ACHN (cell line): ENCODE data around the gene PPM1A.
"Not testable (repeated sequence)": the region's sequence is repeated elsewhere in the genome, so short reads cannot be mapped to it uniquely, and the experiment has no call there.

Experiments used
- DNase-seq: peaks from one replicate; pipeline ENCODE4 v3.0.0-alpha.2; 2015
- in situ Hi-C: cut with HindIII; loops from 2 replicates; pipeline ENCODE4 v1.10.0; 2017; ENCODE audit warnings: low sequenced_read_pairs, low pct_ligation_motif_present, low pct_unique_long_range_greater_than_20kb

The PPM1A gene

DNA sequence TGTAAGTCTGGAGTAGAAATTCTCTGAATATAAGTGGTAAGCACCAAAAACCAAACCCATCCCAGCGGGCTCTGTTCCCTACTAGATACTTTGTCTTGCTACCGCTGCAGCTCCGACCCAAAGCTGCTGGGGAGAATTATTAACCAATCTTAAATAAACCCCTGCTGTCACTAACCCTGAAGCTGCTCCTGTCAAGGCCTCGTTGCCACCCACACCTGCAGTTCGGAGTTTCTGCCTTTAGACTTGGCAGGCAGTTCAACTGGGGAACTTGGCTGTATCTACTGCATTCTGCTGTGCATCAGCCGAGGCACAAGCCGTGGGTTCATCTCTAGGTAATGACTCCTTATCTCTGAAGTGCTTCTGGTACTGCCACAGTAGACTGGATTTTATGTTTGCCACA lies 55.5 kb downstream of the PPM1A start:
- in situ Hi-C loops: no loop called here
- no peak for DNase-seq

GRCh38 chr14:60309867-60310552 lies 61.0 kb downstream of the PPM1A start:
- DNase-seq: no peak
- in situ Hi-C loops: no loop called here

- in situ Hi-C loops: no loop called here
- DNase-seq: no peak
These were observed 62.4 kb downstream of the PPM1A start for GRCh38 chr14:60311417-60311816.

DNA sequence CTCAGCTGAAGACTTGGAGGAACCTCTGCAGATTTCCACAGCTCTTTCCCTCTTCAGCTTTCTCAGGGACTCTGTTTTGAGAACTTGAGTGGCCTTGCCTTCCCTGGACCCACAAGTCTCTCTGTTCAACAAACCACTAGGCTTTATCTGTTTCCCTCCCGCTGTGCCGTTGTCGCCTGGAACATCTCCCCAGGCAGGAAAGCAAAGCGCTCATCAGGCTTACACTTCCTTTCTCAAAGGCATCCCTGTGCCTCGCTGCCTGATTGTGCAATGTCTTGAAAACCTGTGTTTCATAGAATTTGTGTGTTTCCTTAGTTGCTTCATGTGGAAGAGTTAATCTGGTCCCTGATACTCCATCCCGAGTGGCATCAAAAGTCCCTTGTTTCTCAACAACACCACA lies 64.1 kb downstream of the PPM1A start:
- in situ Hi-C loops: no loop called here

DNA sequence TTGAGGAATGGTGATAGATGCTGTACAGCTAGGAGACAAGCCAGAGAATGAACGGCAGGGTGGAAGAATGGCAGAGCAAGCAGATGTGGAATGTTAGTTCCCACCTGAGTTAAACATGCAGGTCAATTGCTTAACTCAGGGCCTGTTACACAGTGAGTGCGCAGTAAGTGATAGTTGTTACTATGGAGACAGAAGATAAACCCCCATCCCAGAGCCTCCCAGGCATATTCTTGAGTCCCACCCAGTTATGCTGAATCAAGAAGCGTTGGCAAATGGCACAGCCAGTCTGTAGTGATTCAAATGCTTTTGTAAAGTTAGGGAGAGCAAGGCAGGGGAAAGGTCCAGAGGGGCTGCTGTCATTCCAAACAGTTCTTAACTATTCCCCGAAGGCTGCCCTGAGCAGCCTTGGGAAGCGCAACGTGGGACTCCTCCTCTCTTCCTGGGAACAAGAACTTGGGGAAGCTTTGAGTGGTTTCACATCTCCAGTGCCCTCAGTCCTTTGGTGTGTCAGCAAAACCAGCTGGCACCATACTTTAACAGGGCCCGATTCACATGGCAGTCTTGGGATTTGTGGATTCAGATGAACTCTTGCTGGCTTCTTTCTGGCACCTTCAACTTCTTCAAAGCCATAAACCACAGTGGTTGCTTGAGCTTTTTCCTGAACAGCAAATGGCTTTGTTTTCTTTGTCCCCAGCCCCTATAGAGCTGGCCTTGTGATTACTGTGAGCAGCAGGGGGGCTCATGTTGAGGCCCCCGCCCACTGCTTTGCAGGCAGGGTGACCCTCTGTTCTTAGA lies 66.4 kb downstream of the PPM1A start:
- in situ Hi-C loops: no loop called here
- DNase-seq: no peak

More for the DNA sequence above, 64.1 kb downstream of the PPM1A start:
- no peak for DNase-seq

DNA sequence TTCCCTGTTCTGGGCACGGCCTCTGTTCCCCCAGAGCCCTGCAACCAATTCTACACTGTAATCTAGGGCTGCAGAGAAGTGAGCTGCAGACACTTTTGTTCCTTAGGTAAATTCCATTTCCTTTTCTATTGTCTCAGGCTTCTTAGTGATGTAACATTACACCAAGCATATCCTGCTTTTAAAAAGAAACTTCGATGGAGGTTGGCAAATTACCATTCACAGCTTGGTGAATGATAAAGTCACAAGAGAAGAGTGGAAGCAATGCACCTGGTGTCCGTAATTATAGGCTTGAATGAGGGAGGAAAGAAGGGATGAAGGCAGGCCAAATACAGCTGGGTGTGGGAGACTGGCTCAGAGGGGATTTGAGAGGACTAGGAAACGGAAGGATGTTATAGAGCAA lies 68.6 kb downstream of the PPM1A start:
- no peak for DNase-seq
- in situ Hi-C loops: no loop called here

DNA sequence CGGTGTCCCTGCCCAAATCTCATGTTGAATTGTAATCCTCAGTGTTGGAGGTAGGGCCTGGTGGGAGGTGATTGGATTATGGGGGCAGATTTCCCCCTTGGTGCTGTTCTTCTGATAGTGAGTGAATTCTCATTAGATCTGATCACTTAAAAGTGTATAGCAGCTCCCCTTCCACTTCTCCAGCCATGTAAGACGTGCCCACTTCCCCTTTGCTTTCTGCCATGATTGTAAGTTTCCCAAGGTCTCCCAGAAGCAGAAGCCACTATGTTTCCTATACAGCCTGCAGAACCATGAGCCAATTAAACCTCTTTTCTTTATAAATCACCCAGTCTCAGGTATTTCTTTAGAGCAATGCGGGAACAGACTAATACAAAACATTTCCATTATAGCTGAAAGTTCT lies 71.8 kb downstream of the PPM1A start:
- in situ Hi-C loops, DNase-seq: not testable (repeated sequence)

DNA sequence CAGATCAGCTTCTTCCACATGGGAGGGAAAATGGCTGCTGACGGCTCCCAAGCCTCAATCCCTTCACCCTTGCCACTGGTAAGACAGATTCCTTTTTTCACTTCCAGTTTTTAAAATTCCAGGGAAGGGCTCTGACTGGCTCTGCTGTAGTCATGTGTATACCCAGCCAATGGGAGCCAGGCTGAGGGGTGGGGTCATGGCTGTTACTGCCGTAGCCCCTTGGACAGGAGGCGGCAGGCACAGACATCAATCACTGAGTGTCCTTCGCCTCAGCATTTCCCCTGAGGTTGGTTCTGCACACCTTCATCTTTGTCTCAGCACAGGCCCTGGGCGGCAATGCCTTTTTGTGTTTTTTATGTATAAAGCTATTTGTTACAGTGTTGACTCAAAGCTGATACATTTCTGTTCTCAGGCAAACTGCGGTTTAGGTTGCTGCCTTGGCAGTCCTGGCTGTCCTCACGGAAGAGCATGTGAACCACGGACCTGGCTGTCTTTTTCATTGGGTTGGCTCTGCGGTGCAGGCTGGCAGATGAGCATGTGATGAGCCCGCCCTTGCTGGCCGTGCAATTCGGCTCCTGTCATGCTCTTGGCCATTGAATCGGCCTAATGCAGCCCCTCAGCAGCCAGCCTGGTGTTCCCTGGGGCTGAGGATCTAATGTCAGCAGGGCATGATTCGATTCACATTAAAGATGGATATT lies 74.3 kb downstream of the PPM1A start:
- in situ Hi-C loops: no loop called here
- DNase-seq: no peak

- in situ Hi-C loops: no loop called here
- DNase-seq: no peak
These were observed 75.8 kb downstream of the PPM1A start for GRCh38 chr14:60324837-60325236.

GRCh38 chr14:60326274-60326673 lies 77.3 kb downstream of the PPM1A start:
- in situ Hi-C loops: no loop called here
- no peak for DNase-seq

DNA sequence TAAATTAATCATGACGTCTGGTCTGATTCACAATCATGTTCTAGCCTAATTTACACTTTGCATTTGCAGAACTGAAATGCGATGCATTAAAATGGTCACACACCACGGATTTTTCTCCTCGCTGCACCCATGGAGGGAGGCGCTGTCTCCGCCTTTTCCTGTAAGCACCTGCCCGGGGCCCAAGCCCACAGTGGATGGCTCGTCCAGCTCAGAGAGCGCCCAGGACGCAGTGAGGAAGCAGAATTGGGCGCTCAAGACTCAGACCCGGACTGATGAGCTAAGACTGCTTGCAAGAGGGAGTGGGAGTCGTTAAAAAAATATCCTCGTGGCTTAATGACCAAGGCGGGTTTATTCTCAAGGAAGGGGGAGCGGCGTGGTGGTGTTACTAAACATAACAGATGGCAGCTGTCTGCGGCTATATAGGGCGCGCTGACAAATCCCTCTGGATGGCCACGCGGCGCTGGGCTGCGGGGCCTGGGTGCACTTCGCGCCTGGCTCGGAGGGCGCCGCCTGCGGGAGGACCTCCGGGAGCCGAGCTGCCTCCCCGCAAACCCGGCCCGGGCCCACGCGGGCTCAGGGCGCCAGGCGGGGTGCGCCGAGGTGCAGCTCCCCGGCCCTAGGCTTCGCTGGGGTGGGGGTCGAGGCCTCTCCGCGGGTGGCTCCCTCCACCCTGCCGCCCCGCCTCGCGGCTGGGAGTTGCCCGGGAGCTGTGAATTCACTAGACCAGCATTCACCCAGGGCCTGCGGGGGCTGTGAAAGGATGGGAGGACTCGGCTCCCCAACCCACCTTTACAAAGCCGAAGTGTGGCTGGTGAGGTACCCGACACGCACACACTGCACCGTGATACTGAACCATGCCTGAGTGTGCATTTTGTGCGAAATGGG lies 78.7 kb downstream of the PPM1A start:
- DNase-seq: peak; percentile 10
- in situ Hi-C loops: no loop called here

DNA sequence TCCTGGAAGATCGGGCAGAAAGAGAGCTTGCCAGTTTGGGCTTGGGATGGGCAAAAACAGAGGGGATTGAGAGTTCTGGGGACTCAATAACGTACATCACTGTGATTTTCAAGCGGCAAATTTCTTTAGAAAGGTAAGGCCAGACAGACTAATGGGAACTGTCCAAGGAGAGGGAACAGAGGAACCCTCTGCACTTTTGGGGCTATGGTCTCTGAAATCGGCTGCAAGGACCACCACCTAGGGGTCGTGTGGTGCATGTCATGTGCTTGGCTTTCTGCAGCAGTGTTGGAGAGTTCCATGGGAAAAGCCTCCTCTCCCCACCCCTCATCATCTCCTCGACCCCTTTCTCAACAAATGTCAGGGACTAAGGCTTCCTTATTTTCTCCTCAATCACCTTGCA lies 79.6 kb downstream of the PPM1A start:
- no peak for DNase-seq
- in situ Hi-C loops: no loop called here

- in situ Hi-C loops: no loop called here
- DNase-seq: no peak
These were observed 80.3 kb downstream of the PPM1A start for GRCh38 chr14:60329274-60329673.

DNA sequence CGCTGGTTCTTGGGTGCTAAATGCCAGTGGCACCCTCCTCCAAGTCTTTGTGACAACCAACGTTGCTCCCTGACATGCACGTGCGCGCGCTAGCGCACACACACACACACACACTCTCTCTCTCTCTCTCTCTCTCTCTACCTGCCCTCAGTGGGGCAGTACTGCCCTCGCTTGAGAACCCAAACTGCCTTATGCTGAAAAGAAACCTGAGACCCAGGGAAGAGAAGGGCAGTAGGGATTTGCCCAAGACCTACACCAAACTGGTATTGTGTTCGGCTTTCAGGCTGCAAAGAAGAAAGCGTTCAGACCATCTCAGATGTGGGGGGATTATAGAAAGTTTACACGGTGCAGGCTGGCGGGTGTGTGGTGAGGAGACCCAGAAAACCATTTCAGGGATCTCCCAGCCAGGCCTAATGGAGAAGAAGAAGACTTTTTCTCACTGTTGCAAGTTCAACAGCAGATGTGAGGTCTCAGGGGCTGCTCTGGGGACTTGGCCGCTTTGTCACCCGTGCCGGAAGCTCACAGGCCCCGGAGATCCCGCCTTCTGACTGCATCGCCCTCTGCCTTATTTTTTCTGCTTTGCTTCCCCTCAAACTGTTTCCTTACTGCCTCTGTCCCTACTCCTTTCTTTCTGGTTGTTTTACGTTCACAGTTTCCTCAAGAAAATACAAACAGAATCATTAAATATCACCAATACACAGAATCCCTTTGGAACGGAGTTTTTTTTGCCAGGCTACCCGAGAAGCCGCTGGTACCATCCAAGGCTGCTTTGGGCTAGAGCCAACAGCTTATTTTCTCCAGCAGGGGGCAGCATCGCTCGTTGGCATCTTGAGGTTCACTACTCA lies 82.4 kb downstream of the PPM1A start:
- in situ Hi-C loops: no loop called here

DNA sequence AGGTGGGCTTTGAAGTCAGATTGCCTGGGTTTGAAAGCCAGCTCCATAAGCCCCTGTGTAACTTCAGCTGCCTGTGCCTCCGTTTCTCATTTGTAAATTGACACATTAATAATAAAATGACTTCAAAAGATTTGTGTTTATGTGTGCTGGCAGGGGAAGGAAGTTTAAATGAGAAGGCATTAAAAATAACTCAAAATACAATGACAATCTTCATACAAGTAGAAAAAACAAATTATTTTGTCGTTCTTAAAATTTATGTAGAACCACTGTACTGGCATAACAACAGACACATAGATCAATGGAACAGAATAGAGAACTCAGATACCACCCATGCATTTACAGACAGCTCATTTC lies 83.0 kb downstream of the PPM1A start:
- no peak for DNase-seq
- in situ Hi-C loops: no loop called here

More for the DNA sequence above, 82.4 kb downstream of the PPM1A start:
- DNase-seq: peak; percentile 69

- DNase-seq: no peak
- in situ Hi-C loops: no loop called here
These were observed 83.8 kb downstream of the PPM1A start for GRCh38 chr14:60332869-60333268.

- in situ Hi-C loops: no loop called here
- DNase-seq: no peak
These were observed 90.5 kb downstream of the PPM1A start for GRCh38 chr14:60339571-60339970.

- in situ Hi-C loops: no loop called here
- DNase-seq: no peak
These were observed 94.6 kb downstream of the PPM1A start for GRCh38 chr14:60343571-60344071.
